Stimulated activated CD4-positive, alpha-beta T cell treated with anti-CD3 and anti-CD28 coated beads, Interleukin-4, amount 100 ng/mL, for 24 hours (primary cell): ENCODE results near the gene FAM169A.
"Not testable (repeated sequence)": the region's sequence is repeated elsewhere in the genome, so short reads cannot be mapped to it uniquely, and the experiment has no call there.

ENCODE experiments used
- DNase-seq: peaks from one replicate; pipeline ENCODE4 v3.0.0-alpha.2; 2020

FAM169A gene

DNA sequence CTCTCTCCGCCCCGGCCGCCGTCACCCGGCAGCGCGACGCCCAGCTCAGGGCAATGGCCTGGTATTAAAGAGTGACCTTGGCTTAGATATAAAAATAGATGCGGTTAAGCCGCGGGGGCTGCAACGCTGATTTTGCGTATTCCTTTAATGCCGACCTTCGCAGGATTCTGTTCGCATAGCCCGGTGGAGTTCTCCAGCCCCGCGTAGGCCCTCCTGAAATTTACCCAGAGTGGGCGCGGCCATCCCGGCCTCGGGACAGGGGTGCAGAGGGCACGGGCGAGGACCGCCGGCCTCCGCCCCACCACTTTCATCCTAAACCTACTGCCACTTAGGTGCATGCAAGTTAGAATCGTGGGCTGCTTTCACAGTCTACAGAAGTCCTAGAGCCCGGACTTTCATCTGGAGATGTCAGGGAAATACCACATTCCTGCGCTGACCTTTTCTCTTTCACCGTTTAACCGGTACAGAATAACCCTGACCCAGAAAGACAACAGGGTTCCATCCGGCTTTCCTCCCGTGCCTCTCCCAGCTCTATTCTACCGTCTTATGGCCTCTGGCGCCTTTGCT is 492 bp upstream of the FAM169A start:
- DNase-seq, result no peak

DNA sequence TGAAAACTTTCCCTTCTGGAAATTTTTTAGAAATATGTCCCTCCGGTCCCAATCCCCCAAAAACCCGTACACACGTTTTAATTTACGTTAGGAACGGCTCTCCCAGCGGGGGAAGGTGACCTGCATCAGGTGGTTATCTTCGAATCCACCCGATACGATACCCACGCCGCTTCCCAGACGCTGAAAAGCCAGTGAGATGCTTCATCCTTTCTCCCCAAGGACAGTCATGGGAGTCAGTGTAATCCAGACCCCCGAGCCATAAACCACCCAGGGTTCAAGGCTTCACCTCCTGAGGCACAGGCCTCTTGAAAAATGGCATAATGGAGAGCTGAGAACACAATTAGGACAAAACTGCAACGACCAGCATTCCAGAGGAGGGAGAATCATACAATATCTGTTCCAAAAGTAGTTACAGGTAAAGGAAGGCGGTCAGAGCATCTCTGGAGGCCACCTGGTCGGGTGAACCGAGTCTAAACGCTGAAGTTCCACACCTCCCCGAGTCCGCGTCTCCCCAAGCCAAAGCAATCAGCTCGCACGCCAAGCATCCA is 857 bp downstream of the FAM169A start:
- no peak for DNase-seq

DNA sequence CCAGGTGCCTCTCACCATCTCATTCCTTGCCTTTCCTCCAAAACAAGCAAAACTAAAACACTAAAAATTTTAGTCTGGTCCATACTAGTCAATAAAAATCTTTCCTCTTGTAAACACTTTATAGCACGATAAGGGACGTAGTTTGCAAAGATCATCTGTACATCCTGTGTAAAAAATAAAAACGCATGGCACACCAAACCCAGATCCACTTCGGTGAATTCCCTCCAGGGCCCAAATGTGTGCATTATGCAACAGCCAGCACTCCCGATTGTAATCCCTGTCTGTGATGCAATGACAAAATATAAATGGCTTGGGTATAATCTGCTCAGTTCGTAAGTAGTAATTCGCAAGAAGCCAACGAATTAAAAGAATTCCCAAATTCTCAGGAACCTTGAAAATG is 1.4 kb downstream of the FAM169A start:
- no peak for DNase-seq

DNA sequence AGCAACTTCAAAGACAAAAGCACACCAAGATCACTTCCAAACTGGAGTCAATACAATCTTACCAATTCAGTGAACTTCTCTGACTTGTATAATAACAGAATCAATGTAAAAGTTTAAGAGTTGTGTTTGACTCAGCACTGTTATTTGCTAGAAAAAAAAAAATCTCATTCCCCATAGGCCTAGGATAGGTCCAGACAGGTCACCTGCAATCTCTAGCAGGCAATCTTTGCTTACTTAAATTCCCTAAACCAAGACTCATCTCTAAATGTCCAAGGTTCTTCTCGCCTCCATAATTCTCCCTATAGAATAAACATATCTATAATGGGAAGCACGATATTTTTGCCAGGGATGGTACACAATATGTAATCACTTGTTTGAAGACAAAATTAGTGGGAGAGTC is 2.5 kb downstream of the FAM169A start:
- DNase-seq, result no peak

DNA sequence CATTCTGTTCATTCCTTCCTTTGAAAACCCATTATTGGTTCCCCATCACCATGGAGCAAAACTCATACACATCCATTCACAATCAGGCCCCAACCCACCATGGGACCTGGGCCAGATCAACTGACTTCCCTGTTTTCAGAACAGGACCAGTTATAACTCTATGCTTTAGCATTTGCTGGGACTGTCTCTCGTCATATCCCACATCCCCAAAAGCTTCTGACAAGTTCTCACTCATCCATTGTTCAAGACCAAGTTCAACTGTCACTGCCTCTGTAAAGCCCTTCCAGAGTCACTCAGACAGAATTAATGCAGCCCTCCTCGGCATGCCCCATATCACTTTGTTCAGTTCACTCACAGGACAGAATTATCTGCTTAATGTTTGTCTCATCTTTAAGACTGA is 4.0 kb downstream of the FAM169A start:
- no peak for DNase-seq

DNA sequence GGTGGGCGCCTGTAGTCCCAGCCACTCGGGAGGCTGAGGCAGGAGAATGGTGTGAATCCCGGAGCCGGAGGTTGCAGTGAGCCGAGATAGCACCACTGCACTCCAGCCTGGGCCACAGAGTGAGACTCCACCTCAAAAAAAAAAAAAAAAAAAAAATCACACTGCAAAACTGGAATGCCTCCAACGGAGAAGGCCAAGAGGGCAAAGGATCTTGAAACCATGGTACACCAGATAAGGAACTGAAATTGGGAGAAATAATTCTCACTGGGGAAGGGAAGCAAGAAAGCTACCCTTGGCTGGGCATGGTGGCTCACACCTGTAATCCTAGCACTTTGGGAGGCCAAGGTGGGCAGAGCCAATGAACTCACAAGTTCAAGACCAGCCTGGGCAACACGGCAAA is 9.2 kb downstream of the FAM169A start:
- DNase-seq, result not testable (repeated sequence)

DNA sequence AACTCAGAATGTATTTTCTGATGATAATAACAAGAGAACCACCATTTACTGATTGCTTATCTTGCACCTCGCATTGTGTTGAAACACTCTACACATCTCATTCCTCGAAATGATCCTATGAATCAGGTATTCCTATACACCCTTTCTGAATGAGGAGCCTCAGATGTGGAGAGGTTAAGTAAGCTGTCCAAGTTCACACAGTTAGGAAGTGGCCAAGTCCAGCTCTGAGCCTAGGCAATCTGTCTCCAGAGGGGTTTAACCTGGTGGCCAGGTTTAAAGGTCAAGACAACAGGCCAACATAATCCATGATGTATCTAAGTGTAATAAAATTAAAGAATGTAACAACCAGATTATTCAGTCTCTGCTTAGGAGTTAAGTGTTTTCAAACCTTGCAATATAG is 12.9 kb downstream of the FAM169A start:
- DNase-seq, result no peak

DNA sequence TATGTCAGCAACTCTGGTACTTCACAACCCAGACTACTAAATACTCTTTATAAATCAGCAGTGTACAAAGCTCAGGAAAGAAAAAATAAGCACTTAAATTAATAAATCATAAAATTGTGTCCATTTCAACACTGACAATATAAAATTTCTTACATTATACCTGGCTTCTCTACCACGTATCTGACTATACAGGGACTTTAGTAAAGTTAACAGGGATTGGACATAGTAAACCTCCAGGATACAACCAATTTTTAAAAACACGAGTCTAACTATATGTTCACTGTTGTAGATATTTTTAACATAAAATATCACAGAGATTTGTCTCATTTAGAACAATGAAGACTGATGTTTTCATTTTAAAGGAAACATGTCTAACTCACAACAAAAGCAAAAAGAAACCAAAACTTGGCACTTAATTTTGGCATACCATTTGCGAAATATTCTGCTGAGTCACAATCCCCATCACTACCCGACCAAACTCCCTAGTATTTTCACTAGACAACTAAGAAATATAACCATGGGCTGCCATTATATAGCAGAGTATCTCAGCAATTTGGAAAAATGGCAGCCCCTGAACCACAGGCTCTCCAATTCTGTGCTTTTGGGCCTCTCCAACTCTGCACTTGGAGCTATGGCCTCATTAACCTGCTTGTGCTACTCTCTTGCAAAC is 14.4 kb downstream of the FAM169A start:
- no peak for DNase-seq

DNA sequence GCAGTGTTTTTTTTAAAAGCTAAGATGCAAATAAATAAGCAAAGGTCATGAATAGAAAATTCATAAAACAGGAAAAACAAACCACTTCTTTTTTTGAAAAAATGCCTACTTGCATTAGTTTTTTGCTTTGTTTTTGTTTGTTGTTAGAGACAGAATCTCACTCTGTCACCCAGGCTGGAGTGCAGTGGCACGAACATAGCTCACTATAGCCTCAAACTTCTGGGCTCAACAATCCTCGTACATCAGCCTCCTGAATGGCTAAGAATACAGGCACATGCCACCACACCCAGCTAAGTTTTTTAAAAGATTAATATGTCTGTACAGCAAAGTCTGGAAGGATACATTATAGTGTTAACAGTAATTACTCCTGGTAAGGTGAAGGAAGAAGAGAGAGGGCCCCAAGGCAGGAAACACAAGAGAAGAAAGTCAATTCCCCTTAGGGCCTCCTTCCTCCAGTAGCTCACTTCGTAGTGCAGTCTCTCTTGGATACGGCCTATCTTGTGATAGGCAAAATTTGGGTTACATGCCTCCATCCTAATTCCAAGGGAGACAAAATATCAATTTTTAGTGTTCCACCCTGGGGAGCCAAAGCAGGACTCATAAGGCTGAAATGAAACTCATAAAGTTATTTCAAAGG is 15.3 kb downstream of the FAM169A start:
- DNase-seq, result no peak

DNA sequence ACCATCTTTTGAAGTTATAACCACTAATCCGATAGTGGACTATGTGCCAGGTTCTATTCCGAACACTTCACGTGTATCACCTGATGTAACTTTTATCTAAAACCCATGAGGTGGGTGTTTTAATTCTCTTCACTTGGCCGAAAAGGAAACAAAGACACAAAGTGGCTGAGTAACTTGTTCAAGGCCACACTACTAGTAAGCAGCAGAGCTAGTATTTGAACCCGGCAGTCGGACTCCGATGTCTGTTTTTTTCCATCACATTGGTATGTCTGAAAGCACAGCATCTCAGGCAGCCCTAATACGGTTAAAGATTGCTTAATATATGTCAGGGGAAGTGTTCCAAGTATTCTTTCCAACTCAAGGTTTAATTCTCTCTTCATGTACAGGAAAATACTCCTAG is 16.2 kb downstream of the FAM169A start:
- no peak for DNase-seq

DNA sequence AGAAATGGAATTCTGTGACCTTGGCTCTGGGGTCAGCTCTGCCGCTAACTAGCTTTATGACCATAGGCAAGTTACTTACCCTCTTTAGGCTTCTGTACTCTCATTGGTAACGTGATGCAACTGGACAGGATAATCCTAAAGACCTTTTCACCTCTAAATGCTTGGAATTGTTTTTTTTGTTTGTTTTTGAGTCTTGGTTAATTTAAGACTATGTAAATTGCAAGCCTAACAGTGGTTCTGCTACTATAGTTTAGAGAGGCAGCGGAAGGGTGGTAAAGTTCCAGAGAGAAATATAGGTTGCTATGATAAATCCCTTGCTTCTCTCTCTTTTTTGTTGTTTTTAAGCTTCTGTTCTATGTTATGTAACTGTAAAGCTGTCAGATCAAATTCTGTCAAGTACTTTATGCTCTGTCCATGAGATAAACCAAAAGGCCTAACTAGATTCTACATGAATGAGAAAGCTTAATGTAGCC is 17.6 kb downstream of the FAM169A start:
- DNase-seq, result no peak

DNA sequence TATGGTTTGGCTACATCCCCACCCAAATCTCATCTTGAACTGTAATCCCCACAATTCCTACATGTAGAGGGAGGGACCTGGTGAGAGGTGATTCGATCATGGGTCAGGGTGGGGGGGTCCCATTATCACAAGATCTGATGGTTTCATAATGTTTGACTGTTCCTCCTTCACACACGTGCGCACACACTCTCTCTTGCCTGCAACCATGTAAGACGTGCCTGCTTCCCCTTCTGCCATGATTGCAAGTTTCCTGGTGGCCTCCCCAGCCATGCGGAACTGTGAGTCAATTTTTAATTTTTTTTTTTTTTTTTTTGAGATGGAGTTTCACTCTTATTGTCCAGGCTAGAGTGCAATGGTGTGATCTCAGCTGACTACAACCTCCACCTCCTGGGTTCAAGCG is 27.0 kb downstream of the FAM169A start:
- no peak for DNase-seq

DNA sequence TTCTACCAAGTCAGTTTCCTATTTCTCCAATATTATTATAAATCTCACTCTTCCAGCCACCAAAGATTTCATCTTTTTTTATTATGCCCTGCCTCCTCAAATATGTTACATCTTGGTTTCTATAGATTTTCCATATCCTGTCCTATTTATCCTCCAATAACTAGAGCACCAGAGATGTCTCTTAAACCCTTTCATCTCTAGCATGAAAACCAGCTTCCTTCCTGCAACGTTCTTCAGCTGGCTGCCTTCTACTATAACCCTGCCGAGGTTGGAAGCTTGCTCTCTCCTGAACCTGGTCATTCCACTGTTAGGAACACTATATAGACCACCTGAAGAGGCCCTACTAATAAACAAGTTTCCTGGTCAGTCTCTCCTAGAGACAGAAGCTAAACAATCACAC is 27.9 kb downstream of the FAM169A start:
- DNase-seq, result no peak

DNA sequence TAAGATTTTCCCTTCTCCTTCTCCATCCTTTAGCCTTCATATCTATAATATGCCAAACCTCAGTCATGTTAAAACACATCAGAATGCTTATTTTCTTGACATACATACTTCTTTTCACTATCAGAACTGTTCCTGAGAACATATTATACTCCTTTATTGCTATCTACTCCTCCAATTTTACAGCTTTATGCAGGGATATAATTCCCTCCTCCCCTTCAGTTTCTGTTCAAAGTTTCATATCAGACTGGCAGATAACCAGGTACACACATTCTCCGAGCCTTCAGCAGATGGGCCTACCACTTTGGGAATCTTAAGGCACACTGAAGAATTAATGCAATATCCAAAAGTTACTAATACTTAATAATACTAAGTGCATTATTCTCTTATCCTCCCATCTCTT is 29.1 kb downstream of the FAM169A start:
- no peak for DNase-seq

DNA sequence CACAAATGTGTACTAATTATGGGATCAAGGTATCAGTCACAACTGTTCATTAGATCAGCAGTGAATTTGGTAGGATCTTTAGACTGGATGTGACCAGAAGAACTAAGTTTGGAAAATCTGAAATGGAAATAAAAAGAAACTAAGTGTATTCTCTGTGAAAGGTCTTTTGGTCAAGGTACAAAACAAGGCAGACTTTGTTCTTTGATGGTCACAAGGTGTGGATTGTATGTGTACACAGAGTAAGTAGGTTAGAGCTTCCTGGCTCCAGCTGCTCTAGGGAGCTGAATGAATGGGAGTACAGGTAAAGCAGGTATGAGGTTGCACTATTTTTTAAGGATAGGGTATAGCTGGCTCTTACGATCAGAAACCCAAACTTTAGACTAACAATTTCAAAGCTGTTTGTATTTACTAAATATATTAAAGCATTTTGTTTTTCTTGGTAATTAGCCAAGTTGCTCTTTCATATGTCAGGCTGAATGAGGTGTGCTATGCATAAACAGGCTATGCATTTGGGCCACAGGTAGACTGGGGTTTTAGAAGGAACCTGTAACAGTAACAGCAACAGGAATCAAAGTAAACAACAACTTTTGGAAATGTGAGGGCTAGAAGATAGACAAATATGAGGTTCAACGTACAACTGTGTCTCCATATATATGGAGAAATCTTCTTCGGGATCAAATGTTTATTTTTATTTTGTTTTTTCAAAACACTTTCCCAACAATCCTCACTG is 32.5 kb downstream of the FAM169A start:
- DNase-seq, result no peak

DNA sequence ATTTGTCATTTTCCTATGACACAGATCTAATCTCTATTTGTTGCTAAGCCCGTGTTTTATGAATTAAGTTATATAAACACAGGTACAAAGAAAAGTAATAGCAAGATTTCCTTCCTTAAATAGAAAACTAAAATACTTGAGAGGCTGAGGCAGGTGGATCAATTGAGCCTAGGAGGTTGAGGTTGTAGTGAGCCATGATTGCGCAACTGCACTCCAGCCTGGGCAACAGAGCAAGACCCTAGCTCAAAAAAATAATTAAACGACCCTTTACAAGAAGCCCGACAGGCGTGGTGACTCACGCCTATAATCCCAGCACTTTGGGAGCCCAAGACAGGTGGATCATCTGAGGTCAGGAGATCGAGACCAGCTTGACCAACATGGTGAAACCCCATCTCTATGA is 36.8 kb downstream of the FAM169A start:
- no peak for DNase-seq

DNA sequence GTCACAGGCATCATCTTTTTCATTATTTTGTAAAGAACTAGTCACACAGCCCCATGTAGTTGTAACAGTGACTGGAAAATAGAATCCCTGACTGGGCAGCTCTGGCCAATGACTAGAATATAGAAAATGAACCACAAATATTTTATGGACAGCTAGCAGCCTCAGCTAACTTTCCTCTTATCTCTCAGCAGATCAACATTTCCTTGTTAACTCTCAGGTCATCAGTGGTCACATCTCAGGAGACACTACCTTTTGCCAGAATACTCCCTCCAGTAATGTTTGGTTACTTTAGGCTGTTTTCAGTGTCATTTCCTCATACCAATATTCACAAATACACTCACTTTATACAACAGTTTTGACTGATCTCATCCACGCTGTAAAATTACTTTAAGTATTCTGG is 43.9 kb downstream of the FAM169A start:
- DNase-seq, result no peak

DNA sequence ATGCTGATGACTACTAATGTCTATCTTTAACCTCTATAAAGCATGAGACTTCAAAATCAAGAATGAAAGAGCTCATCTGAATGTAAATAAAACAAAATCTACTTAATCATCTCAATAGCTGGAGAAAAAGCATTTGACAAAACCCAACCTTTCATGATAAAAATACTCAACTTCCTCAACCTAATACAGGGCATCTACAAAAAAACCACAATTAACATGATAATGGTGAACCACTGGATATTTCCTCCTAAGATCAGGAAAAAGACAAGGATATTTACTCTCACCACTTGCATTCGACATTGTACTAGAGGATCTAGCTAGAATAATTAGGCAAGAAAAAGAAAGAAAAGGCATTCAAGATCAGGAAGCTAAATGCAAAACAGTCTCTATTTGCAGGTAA is 49.3 kb downstream of the FAM169A start:
- no peak for DNase-seq

DNA sequence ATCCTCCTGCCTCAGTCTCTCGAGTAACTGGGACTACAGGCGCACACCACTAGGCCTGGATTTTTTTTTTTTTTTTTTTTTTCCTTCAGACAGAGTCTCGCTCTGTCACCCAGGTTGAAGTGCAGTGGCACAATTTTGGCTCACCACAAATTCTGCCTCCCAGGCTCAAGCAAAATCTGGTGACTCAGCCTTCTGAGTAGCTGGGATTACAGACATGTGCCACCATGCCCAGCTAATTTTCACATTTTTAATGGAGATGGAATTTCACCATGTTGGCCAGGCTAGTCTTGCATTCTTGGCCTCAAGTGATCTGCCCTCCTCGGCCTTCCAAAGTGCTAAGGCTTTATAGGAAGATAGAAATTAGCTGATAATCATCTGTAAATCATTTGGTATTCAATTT is 55.3 kb downstream of the FAM169A start:
- DNase-seq, result no peak

DNA sequence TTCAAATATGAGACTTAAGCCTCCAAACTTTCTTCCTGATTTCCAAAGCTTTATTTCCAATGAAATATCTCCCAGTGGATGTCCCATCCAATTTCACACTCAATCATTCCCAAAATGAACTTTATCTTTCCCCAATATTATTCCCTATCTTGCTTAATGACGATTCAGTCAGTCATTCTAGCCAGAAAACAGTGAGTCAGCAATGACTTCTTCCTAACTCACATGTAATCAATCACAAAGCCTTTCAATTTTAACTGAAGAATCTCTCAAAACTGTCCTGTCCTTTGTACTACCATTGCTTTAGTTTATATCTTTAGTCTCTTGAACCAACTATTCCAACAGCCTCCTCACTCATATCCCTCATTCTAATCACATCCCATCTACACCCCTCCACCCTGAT is 64.2 kb downstream of the FAM169A start:
- no peak for DNase-seq

DNA sequence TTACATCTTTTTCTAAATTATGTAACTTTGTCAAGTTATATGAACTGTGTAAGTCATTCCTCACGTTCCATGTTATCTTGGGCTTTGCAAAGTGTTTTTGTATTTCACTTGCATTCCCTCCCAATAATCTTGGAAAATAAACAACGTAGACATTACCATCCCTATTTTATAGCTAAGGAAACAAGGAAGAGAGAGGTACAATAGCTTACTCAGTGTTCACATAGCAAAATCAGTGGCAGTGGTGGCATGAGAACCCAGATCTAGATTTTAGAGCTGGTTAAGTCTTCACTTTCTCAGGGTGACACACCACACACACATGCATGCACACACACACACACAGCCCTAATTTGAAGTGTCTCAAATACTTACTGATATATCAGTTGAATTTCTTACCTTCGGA is 65.0 kb downstream of the FAM169A start:
- DNase-seq, result no peak

DNA sequence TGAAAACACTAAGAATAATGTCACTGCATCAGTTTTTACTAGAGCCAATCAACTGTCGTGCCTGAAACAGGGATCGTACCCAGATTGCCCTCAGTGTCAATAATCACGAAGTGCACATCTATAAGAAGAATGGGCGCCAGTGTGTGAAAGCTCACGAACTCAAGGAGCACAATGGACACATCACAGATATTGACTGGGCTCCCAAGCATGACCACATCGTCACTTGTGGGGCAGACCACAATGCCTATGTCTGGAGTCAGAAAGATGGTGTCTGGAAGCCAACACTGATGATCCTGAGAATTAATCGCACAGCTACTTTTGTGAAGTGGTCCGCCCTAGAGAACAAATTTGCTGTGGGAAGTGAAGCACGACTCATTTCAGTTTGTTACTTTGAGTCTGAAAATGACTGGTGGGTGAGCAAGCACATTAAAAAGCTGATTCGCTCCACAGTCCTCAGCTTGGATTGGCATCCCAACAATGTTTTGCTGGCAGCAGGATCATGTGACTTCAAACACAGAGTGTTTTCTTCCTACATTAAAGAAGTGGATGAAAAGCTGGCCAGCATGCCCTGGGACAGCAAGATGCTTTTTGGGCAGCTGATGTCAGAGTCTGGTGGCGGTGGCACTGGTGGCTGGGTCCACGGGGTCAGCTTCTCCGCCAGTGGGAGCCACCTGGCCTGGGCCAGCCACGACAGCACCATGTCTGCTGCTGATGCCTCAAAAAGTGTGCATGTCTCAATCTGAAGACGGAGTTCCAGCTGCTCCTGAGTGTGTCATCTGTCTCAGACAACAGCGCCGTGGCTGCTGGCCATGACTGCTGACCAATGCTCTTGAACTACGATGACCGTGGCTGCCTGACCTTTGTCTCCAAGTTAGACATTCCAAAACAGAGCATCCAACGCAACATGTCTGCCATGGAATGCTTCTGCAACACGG is 66.9 kb downstream of the FAM169A start:
- DNase-seq, result no peak

DNA sequence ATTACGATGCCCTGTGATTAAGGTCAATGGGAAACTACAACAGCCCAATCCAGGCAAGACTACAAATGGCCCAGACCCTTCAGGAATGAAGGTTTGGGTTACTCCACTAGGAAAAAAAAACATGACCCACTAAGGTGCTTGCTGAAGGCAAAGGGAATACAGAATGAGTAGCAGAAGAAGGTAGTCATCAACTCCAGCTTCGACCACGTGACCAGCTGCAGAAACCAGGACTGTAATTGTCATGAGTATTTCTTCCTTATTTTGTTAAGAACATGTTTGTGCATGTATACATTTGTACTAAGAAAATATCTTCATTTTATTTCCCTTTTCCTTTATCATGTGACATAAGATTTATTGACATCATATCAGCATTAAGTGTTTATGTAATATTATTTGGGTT is 74.5 kb downstream of the FAM169A start:
- DNase-seq, result not testable (repeated sequence)
